Panc1 (cell line): ENCODE data around the gene AAMP. TPM values are rescaled to one million over a fixed set of nuclear protein-coding genes. Genes with fewer than 3 reads are reported as not detected.

Source experiments
- ATAC-seq: fragments of 200-7000 bp; cut with Tn5 transposase; 2 replicates; pipeline ENCODE4 v1.9.1; 2020; ENCODE audit warnings: mild to moderate bottlenecking, moderate library complexity
- BruUV-seq: library from RNA; stranded (reverse); fragments of 400-500 nt; replicated peaks from 2 replicates; lab custom pipeline; 2021; lab: Mats Ljungman, UMichigan
- CTCF ChIA-PET: fragments of 300-600 bp; sonication (Branson Sonifier 250); formaldehyde crosslinking; loops from one replicate; lab custom pipeline; 2022; ENCODE audit warnings: antibody characterized with exemption; lab: Charles Lee
- POLR2A ChIA-PET: fragments of 300-600 bp; sonication (Branson Sonifier 250); formaldehyde crosslinking; loops from one replicate; lab custom pipeline; 2022; ENCODE audit warnings: antibody characterized with exemption; lab: Charles Lee
- DNase-seq: peaks from one replicate; pipeline ENCODE4 v3.0.0-alpha.2; 2010; ENCODE audit warnings: low read depth, low spot score
- H3K27ac ChIP-seq: 2 replicates; pipeline ENCODE4 v1.5.1; 2011; ENCODE audit warnings: mild to moderate bottlenecking, low read length, inconsistent platforms
- H3K27me3 ChIP-seq: fragments of 200-500 bp; sonication (Bioruptor generic); 2 replicates; pipeline ENCODE4 v1.6.0; 2014; ENCODE audit warnings: low read length, inconsistent platforms; ENCODE audit not compliant: control insufficient read depth, insufficient read depth
- H3K36me3 ChIP-seq: fragments of 200-500 bp; sonication (Bioruptor generic); 2 replicates; pipeline ENCODE4 v1.5.1; 2014; ENCODE audit warnings: inconsistent platforms, mild to moderate bottlenecking, low read length, moderate library complexity; ENCODE audit not compliant: control insufficient read depth, insufficient read depth
- H3K4me1 ChIP-seq: 2 replicates; pipeline ENCODE4 v1.5.1; 2011; ENCODE audit warnings: inconsistent platforms, mild to moderate bottlenecking, low read length, moderate library complexity; ENCODE audit not compliant: control insufficient read depth, insufficient read depth
- H3K4me3 ChIP-seq, 2 experiments: 2 replicates each; pipeline ENCODE4 v1.5.1; 2011 to 2012; ENCODE audit warnings: low read depth in 2 of 2, low read length in 2 of 2, mild to moderate bottlenecking in 2 of 2, inconsistent platforms in 1 of 2, moderate library complexity in 1 of 2
- H3K9me3 ChIP-seq: fragments of 200-500 bp; sonication (Bioruptor generic); 2 replicates; pipeline ENCODE4 v1.5.1; 2014; ENCODE audit warnings: low read depth, mild to moderate bottlenecking, inconsistent platforms, low read length, moderate library complexity; ENCODE audit not compliant: control insufficient read depth, insufficient read depth
- CTCF ChIP-seq: fragments of 450-650 bp; IDR thresholded peaks from 2 replicates; pipeline ENCODE4 v1.5.1; 2017; ENCODE audit warnings: mild to moderate bottlenecking
- POLR2AphosphoS5 ChIP-seq: IDR thresholded peaks from 2 replicates; pipeline ENCODE4 v1.6.1; 2012; ENCODE audit warnings: mild to moderate bottlenecking, low read depth, low read length, moderate library complexity
- REST ChIP-seq, 2 experiments: IDR thresholded peaks; 2 replicates each; pipeline ENCODE4 v1.6.1; 2011 to 2012; ENCODE audit warnings: low read depth in 2 of 2, control low read depth in 1 of 2, low read length in 1 of 2, mild to moderate bottlenecking in 1 of 2, moderate library complexity in 1 of 2; ENCODE audit not compliant: insufficient read depth in 1 of 2
- SIN3A ChIP-seq: IDR thresholded peaks from 2 replicates; pipeline ENCODE4 v1.6.1; 2012; ENCODE audit warnings: low read depth, mild to moderate bottlenecking, low read length, moderate library complexity, borderline replicate concordance; ENCODE audit not compliant: insufficient read depth
- TCF7L2 ChIP-seq: IDR thresholded peaks from 2 replicates; pipeline ENCODE4 v1.6.1; 2011; ENCODE audit warnings: mild to moderate bottlenecking, low read depth, low read length, inconsistent platforms
- in situ Hi-C: cut with HindIII; loops from 2 replicates; pipeline ENCODE4 v1.10.0; 2016; ENCODE audit warnings: low sequenced_read_pairs, low pct_unique_long_range_greater_than_20kb
- intact Hi-C: fragments of 100-400 bp; cut with micrococcal nuclease; formaldehyde crosslinking; loops from one replicate; pipeline ENCODE4 v1.10.0; 2022; ENCODE audit not compliant: unreplicated experiment
- total RNA-seq: library from RNA; stranded (reverse); gene quantifications from one replicate; pipeline ENCODE4 v1.2.1, GENCODE V29; 2021; ENCODE audit not compliant: unreplicated experiment

Gene AAMP
- total RNA-seq, 1 experiment from 2014 or later, result 103 TPM

GRCh38 chr2:218219934-218220333, 50.0 kb downstream of the AAMP start:
- POLR2A ChIA-PET, result interaction anchor here (0.6 kb wide), 1 partner anchor 20 kb away, joined by 5 read pairs; no protein-coding TSS in a partner anchor
- intact Hi-C loops, result no loop called here
- CTCF ChIA-PET, result interaction anchor here (0.7 kb wide), 2 partner anchors 153 to 209 kb away, joined by 4 to 8 read pairs; no protein-coding TSS in a partner anchor

More at GRCh38 chr2:218219934-218220333, 50.0 kb downstream of the AAMP start:
- Histone ChIP-seq H3K36me3 (peaks cover 19% of the 10 kb centered on the region), H3K4me3 (no peak overlapping the region), H3K4me1 (peaks cover 37% of the 10 kb centered on the region), H3K27ac (no peak overlapping the region), H3K27me3 (no peaks in the 10 kb centered on the region), H3K9me3 (no peaks in the 10 kb centered on the region)
- in situ Hi-C loops, result no loop called here
- no peak for DNase-seq
- TF ChIP-seq CTCF (no peak), TCF7L2 (no peak), REST (IDR thresholded peaks at IDR 0.05; ENCODE audit: insufficient read depth in 1 of 2, low read depth in 2 of 2, low read length in 1 of 2) (no peak), SIN3A (no peak), POLR2AphosphoS5 (no peak)
- ATAC-seq, result no peak
- no TSS peak for BruUV-seq
